ENCODE measurements around the gene MIGA2.

Gene MIGA2, protein sequence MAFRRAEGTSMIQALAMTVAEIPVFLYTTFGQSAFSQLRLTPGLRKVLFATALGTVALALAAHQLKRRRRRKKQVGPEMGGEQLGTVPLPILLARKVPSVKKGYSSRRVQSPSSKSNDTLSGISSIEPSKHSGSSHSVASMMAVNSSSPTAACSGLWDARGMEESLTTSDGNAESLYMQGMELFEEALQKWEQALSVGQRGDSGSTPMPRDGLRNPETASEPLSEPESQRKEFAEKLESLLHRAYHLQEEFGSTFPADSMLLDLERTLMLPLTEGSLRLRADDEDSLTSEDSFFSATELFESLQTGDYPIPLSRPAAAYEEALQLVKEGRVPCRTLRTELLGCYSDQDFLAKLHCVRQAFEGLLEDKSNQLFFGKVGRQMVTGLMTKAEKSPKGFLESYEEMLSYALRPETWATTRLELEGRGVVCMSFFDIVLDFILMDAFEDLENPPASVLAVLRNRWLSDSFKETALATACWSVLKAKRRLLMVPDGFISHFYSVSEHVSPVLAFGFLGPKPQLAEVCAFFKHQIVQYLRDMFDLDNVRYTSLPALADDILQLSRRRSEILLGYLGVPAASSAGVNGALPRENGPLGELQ

DNA sequence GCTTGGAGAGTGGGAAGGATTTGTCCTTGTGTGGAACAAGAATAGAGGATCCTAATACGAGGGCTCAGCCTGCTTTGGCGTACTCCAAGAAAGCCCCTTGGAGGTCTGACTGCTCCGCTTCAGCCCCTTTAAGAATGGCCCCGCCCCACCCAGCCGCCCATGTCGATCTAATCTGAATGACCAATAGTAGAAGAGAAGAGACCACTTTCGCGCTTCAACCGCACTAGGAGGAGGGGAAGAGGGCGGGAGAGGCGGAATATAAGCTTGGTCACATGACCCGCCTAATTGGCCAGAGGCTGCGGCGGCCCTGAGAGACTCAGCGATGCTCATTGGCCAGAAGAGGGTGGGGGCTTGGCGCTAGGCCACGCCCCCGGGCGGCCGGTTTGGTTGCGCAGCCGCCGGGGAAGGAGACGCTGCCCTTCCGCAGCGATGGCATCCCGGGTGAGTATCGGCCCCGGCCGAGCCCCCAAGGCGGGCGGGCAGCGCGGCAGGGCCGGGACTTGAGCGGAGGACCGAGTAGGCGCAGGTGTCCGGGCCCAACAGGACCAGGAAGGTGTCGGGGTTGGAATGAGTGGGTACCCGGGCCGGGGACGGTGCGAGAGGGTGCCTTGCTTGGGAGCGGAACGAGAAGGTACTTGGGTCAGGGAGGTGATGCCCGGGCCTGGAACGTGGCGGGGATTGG, at the start of gene MIGA2:
Gene MIGA2 (plus strand): TSS at position 386 of the 682 bp plus-strand sequence. CDS start 3,969 bp downstream, outside the sequence.
- peak; percentile 95 for DNase-seq (ENCODE audit: low read depth)
- TF ChIP-seq, protein P1, sequence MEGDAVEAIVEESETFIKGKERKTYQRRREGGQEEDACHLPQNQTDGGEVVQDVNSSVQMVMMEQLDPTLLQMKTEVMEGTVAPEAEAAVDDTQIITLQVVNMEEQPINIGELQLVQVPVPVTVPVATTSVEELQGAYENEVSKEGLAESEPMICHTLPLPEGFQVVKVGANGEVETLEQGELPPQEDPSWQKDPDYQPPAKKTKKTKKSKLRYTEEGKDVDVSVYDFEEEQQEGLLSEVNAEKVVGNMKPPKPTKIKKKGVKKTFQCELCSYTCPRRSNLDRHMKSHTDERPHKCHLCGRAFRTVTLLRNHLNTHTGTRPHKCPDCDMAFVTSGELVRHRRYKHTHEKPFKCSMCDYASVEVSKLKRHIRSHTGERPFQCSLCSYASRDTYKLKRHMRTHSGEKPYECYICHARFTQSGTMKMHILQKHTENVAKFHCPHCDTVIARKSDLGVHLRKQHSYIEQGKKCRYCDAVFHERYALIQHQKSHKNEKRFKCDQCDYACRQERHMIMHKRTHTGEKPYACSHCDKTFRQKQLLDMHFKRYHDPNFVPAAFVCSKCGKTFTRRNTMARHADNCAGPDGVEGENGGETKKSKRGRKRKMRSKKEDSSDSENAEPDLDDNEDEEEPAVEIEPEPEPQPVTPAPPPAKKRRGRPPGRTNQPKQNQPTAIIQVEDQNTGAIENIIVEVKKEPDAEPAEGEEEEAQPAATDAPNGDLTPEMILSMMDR (IDR thresholded peaks at IDR 0.05; ENCODE audit: control insufficient read depth, insufficient read depth, low read depth, low read length, missing control alignments) = no peak
- peak within 1 kb of the TSS; percentile 98 for H3K4me3 ChIP-seq (ENCODE audit: control insufficient read depth, low read depth, low read length)

DNA sequence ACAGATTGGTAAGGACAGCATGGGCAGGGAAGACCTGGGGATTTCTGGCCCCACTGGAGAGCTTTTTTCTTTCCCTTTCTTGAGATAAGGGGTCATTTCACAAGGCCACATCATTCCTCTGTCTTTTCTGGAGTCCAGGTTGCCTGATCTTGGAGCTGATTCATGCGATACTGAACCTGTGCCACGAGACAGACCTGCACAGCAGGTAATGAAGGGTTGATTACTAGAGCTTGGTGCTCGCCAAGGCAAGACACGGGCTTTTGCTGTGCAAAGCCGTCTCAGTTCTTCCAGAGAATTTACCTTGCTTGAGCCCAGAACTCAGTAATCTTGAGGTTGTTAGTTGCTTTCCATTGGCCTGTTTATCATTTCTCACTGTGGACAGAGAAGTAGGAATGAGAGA, 49.8 kb upstream of the MIGA2 start:
- no peak for DNase-seq (ENCODE audit: low read depth)
- no peak overlapping the region for H3K4me3 ChIP-seq (ENCODE audit: control insufficient read depth, low read depth, low read length)
- TF ChIP-seq, protein P1 (IDR thresholded peaks at IDR 0.05; ENCODE audit: control insufficient read depth, insufficient read depth, low read depth, low read length, missing control alignments) = no peak

DNA sequence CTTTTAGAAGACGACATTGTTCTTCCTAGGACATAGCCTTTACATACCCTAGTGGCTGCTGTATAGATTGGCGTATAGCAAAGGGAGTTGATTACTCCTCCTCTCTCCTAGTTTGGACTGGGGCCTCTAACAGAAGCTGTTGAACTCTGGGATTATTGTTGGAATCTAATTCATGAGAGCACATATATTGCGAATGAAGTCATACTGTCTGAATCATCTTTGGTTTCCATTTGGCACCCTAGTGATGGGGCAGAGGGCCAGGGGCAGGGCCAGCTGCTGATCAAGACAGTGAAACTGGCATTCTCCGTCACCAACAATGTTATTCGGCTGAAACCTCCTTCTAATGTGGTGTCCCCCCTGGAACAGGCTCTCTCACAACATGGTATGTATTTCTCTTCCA, 48.6 kb upstream of the MIGA2 start:
- no peak overlapping the region for H3K4me3 ChIP-seq (ENCODE audit: control insufficient read depth, low read depth, low read length)
- DNase-seq (ENCODE audit: low read depth) = peak; percentile 54
- TF ChIP-seq, protein P1 (IDR thresholded peaks at IDR 0.05; ENCODE audit: control insufficient read depth, insufficient read depth, low read depth, low read length, missing control alignments) = no peak

DNA sequence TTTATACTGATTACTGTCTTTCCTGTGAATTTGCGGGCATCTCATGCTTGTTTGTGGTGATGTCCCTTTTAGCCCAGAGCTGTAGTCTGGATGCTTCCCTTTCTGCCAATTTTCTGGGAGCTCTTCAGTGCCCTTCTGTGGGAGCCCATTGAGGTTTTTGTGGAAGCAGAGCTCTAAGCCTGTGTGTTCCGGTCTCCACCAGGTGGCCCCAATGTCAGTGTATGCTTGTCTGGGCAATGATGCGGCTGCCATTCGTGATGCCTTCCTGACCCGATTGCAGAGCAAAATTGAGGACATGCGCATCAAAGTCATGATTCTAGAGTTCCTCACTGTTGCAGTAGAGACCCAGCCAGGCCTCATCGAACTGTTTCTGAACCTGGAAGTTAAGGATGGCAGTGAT, 43.4 kb upstream of the MIGA2 start:
- no peak for DNase-seq (ENCODE audit: low read depth)
- TF ChIP-seq, protein P1 (IDR thresholded peaks at IDR 0.05; ENCODE audit: control insufficient read depth, insufficient read depth, low read depth, low read length, missing control alignments) = peak; percentile 34
- no peak overlapping the region for H3K4me3 ChIP-seq (ENCODE audit: control insufficient read depth, low read depth, low read length)

DNA sequence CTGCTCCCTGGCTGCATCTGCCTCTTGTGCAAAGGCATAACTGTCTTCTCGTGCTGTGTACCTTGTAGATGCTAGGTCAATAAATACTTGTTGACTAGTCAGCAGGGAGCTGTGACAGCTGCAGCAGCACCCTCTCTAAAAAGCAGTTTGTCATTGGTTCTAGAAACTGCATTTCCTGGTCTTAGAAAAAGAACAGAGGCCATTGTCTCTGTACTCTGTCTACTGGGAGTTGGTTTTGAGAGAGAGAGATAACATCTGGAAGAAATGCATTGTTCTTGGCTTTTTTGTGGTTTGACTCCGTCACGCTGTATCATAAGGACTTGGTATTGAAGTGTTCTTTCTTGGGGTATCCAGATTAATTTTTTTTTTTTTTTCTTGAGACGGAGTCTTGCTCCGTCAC, 40.6 kb upstream of the MIGA2 start:
- TF ChIP-seq, protein P1 (IDR thresholded peaks at IDR 0.05; ENCODE audit: control insufficient read depth, insufficient read depth, low read depth, low read length, missing control alignments) = no peak
- DNase-seq (ENCODE audit: low read depth) = no peak
- H3K4me3 ChIP-seq (ENCODE audit: control insufficient read depth, low read depth, low read length) = no peak overlapping the region

DNA sequence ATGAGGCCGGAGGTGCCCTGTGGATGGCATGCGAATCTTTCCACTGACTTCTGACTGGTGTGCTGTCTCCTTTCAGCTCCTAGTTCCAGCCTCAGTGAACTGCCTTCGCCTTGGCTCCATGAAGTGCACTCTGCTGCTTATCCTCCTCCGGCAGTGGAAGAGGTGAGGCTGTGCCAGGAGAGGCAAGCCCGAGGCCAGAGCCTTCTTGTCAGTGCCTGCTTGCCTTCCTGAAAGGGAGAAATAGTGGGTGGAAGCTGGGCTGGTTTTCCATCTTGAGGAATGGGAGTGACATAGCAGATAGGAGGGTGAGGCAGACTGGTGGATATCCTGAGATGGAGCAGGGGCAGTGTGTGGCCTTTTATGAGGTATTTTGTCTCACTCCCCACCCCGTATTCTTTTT, 38.0 kb upstream of the MIGA2 start:
- DNase-seq (ENCODE audit: low read depth) = no peak
- H3K4me3 ChIP-seq (ENCODE audit: control insufficient read depth, low read depth, low read length) = no peak overlapping the region
- TF ChIP-seq, protein P1 (IDR thresholded peaks at IDR 0.05; ENCODE audit: control insufficient read depth, insufficient read depth, low read depth, low read length, missing control alignments) = no peak
